WTC11 (cell line): ENCODE measurements around the gene CADM3. TPM values are rescaled to one million over a fixed set of nuclear protein-coding genes. Genes with fewer than 3 reads are reported as not detected.

ENCODE experiments used
- ATAC-seq: fragments of 200-7000 bp; cut with Tn5 transposase; 2 replicates; pipeline ENCODE4 v1.10.0; 2021; ENCODE audit warnings: mild to moderate bottlenecking, moderate library complexity
- CTCF ChIA-PET: fragments of 300-600 bp; sonication (Branson Sonifier 250); formaldehyde crosslinking; loops from one replicate; lab custom pipeline; 2021; ENCODE audit warnings: antibody characterized with exemption; lab: Charles Lee
- POLR2A ChIA-PET: fragments of 350-600 bp; sonication (Branson Sonifier 250); formaldehyde crosslinking; loops from one replicate; lab custom pipeline; 2021; ENCODE audit warnings: antibody characterized with exemption; lab: Charles Lee
- DNase-seq: peaks from one replicate; pipeline ENCODE4 v3.0.0; 2021; ENCODE audit warnings: low spot score
- H3K27ac Mint-ChIP-seq: 2 replicates; pipeline ENCODE4 v1.8.0; 2021; ENCODE audit warnings: mixed read lengths
- H3K27me3 Mint-ChIP-seq: 2 replicates; pipeline ENCODE4 v1.8.0; 2021; ENCODE audit warnings: low read depth, mild to moderate bottlenecking, moderate library complexity, mixed read lengths
- H3K36me3 Mint-ChIP-seq: 2 replicates; pipeline ENCODE4 v1.8.0; 2021; ENCODE audit warnings: mixed read lengths
- H3K4me1 Mint-ChIP-seq: 2 replicates; pipeline ENCODE4 v1.8.0; 2022; ENCODE audit warnings: mixed read lengths
- H3K4me3 Mint-ChIP-seq: 2 replicates; pipeline ENCODE4 v1.8.0; 2021; ENCODE audit warnings: mild to moderate bottlenecking, moderate library complexity, mixed read lengths
- H3K9me3 Mint-ChIP-seq: 2 replicates; pipeline ENCODE4 v1.8.0; 2021; ENCODE audit warnings: mixed read lengths
- ELF4 ChIP-seq: sonication (generic); formaldehyde crosslinking; IDR thresholded peaks from 2 replicates; pipeline ENCODE4 v1.8.1; 2022; ENCODE audit warnings: low read depth, mild to moderate bottlenecking, moderate library complexity, missing genetic modification reagents
- ETV6 ChIP-seq: sonication (generic); formaldehyde crosslinking; IDR thresholded peaks from 2 replicates; pipeline ENCODE4 v1.8.1; 2022; ENCODE audit warnings: mild to moderate bottlenecking, missing genetic modification reagents
- GRHL2 ChIP-seq: fragments of 250-450 bp; sonication (Bioruptor Pico); IDR thresholded peaks from 2 replicates; pipeline ENCODE4 v1.8.0; 2022; ENCODE audit warnings: mild to moderate bottlenecking, moderate library complexity; ENCODE audit not compliant: insufficient replicate concordance, severe bottlenecking
- JUN ChIP-seq: sonication (generic); formaldehyde crosslinking; IDR thresholded peaks from 2 replicates; pipeline ENCODE4 v1.8.0; 2023; ENCODE audit warnings: mild to moderate bottlenecking, missing genetic modification reagents
- NFATC4 ChIP-seq: fragments of 250-450 bp; sonication (Bioruptor Pico); IDR thresholded peaks from 2 replicates; pipeline ENCODE4 v1.9.0; 2021; ENCODE audit warnings: mild to moderate bottlenecking
- SMAD3 ChIP-seq: sonication (generic); formaldehyde crosslinking; IDR thresholded peaks from 2 replicates; pipeline ENCODE4 v1.8.0; 2022; ENCODE audit warnings: missing genetic modification reagents, mild to moderate bottlenecking, borderline replicate concordance
- TCF7 ChIP-seq: sonication (generic); formaldehyde crosslinking; IDR thresholded peaks from 2 replicates; pipeline ENCODE4 v1.8.0; 2022; ENCODE audit warnings: mild to moderate bottlenecking, low read depth, missing genetic modification reagents, moderate library complexity
- TEAD4 ChIP-seq: sonication (generic); formaldehyde crosslinking; IDR thresholded peaks from 2 replicates; pipeline ENCODE4 v1.8.0; 2022; ENCODE audit warnings: mild to moderate bottlenecking, missing genetic modification reagents
- ZNF396 ChIP-seq: fragments of 250-450 bp; sonication (Bioruptor Pico); IDR thresholded peaks from 2 replicates; pipeline ENCODE4 v1.8.0; 2021; ENCODE audit warnings: mild to moderate bottlenecking, moderate library complexity, borderline replicate concordance
- ZNF423 ChIP-seq: fragments of 250-450 bp; sonication (Bioruptor Pico); IDR thresholded peaks from 2 replicates; pipeline ENCODE4 v2.1.2; 2022; ENCODE audit warnings: mild to moderate bottlenecking, moderate library complexity
- total RNA-seq: library from RNA; stranded (reverse); gene quantifications from 3 replicates; pipeline ENCODE4 v1.2.3, GENCODE V29; 2021
- TF ChIP-seq, protein P1 (sequence below): fragments of 200-600 bp; IDR thresholded peaks from 2 replicates; pipeline ENCODE4 v1.8.0; 2022; ENCODE audit warnings: antibody characterized with exemption
- TF ChIP-seq, protein P2 (sequence below): sonication (generic); formaldehyde crosslinking; IDR thresholded peaks from 2 replicates; pipeline ENCODE4 v1.8.1; 2022; ENCODE audit warnings: low read depth, mild to moderate bottlenecking, moderate library complexity, missing genetic modification reagents, borderline replicate concordance
- TF ChIP-seq, protein P3 (sequence below): sonication (generic); formaldehyde crosslinking; IDR thresholded peaks from 2 replicates; pipeline ENCODE4 v1.8.1; 2022; ENCODE audit warnings: mild to moderate bottlenecking, moderate library complexity, missing genetic modification reagents

Gene CADM3
- total RNA-seq, 1 experiment from 2014 or later = 5.1 TPM

DNA sequence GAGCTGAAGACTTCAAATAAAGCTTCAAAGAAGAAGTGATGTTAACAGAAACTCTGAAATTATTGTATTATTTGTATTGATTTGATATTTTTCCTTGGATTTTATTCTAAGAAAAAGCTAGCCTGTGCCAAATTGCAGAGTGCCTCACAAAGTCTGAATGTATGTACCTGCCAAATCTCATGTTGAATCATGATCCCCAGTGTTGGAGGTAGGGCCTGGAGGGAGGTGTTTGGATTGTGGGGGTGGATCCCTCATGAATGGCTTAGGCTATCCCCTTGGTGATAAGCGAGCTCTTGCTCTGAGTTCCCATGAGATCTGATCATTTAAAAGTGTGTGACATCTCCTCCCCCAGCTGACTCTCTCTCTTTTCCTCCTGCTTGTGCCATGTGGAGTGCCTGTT is 76.9 kb downstream of the CADM3 start:
- POLR2A ChIA-PET = no interaction called here

DNA sequence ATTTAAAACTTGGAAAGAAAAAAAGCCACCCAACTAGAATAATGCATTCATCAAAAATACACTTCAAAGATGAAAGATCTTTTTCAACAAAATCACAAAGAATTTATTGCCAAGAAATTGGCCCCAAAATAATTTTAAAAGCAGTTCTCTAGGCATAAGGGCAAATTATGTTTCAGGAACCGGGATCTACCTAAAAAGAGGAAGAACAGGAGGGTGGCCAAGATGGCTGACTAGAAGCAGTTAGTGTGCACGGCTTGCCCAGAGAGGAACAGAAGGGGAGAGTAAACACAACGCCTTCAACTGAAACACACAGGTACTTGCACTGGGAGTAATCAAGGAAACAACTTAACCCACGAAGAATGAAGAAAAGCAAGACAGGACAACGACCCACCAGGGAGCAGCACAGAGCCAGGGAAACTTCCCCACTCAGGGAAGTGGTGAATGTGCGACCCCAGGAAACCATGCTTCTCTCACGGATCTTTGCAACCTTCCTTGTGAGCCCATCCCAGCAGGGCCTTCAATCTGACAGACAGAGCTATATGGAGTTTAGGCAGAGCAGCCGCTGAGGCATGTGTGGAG is 79.3 kb downstream of the CADM3 start:
- peaks cover 32% of the 10 kb centered on the region for H3K9me3 Mint-ChIP-seq
- H3K4me3 Mint-ChIP-seq = no peak overlapping the region
- no peaks in the 10 kb centered on the region; the same call in 1 of the 2 replicates for H3K27me3 Mint-ChIP-seq
- no peaks in the 10 kb centered on the region for H3K36me3 Mint-ChIP-seq
- peak; percentile 23 for DNase-seq
- peak; percentile 76 for ATAC-seq
- ChIA-PET CTCF (interaction anchor here (0.6 to 0.8 kb wide), 3 partner anchors 25 to 530 kb away, joined by 3 read pairs; partner anchors contain the start of gene DUSP23), POLR2A (no interaction called here)
- H3K4me1 Mint-ChIP-seq = 0 out of 2 replicates have a peak, but pooled peaks cover 2% of the 10 kb centered on the region
- TF ChIP-seq, protein P1, sequence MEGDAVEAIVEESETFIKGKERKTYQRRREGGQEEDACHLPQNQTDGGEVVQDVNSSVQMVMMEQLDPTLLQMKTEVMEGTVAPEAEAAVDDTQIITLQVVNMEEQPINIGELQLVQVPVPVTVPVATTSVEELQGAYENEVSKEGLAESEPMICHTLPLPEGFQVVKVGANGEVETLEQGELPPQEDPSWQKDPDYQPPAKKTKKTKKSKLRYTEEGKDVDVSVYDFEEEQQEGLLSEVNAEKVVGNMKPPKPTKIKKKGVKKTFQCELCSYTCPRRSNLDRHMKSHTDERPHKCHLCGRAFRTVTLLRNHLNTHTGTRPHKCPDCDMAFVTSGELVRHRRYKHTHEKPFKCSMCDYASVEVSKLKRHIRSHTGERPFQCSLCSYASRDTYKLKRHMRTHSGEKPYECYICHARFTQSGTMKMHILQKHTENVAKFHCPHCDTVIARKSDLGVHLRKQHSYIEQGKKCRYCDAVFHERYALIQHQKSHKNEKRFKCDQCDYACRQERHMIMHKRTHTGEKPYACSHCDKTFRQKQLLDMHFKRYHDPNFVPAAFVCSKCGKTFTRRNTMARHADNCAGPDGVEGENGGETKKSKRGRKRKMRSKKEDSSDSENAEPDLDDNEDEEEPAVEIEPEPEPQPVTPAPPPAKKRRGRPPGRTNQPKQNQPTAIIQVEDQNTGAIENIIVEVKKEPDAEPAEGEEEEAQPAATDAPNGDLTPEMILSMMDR = 0 out of 2 replicates have a peak, but pooled peaks have one; percentile 23
- TF ChIP-seq ZNF423 = no peak
- H3K27ac Mint-ChIP-seq = no peak overlapping the region; the same call in 1 of the 2 replicates

More for the DNA sequence above, 76.9 kb downstream of the CADM3 start:
- H3K27ac Mint-ChIP-seq = no peak overlapping the region
- ATAC-seq (no peak), DNase-seq (no peak)
- H3K27me3 Mint-ChIP-seq = no peaks in the 10 kb centered on the region
- no peak for TF ChIP-seq SMAD3 (CRISPR knock-in tag)
- no peak for TF ChIP-seq GRHL2 (CRISPR knock-in tag)
- TF ChIP-seq, protein P2, sequence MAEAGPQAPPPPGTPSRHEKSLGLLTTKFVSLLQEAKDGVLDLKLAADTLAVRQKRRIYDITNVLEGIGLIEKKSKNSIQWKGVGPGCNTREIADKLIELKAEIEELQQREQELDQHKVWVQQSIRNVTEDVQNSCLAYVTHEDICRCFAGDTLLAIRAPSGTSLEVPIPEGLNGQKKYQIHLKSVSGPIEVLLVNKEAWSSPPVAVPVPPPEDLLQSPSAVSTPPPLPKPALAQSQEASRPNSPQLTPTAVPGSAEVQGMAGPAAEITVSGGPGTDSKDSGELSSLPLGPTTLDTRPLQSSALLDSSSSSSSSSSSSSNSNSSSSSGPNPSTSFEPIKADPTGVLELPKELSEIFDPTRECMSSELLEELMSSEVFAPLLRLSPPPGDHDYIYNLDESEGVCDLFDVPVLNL (CRISPR knock-in tag) = no peak
- no peak for TF ChIP-seq NFATC4
- TF ChIP-seq ELF4 (CRISPR knock-in tag) = no peak
- TF ChIP-seq, protein P3, sequence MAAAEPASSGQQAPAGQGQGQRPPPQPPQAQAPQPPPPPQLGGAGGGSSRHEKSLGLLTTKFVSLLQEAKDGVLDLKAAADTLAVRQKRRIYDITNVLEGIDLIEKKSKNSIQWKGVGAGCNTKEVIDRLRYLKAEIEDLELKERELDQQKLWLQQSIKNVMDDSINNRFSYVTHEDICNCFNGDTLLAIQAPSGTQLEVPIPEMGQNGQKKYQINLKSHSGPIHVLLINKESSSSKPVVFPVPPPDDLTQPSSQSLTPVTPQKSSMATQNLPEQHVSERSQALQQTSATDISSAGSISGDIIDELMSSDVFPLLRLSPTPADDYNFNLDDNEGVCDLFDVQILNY (CRISPR knock-in tag) = no peak
- no peak for TF ChIP-seq TEAD4 (CRISPR knock-in tag)
- no peak for TF ChIP-seq TCF7 (CRISPR knock-in tag)
- TF ChIP-seq ETV6 (CRISPR knock-in tag) = no peak
- TF ChIP-seq JUN = no peak
- TF ChIP-seq ZNF396 (CRISPR knock-in tag) = no peak
- H3K4me3 Mint-ChIP-seq = no peak overlapping the region
- H3K36me3 Mint-ChIP-seq = no peaks in the 10 kb centered on the region
- H3K4me1 Mint-ChIP-seq = 0 out of 2 replicates have a peak, but pooled peaks cover 2% of the 10 kb centered on the region
- CTCF ChIA-PET = interaction anchor here (0.9 to 1.8 kb wide), 2 partner anchors 34 to 37 kb away, joined by 3 to 5 read pairs; no protein-coding TSS in a partner anchor
- H3K9me3 Mint-ChIP-seq = peaks cover 29% of the 10 kb centered on the region

Other genes with a start within 250 kb of the CADM3 start
- 0.11 TPM in 1 of 3 replicates, not detected in the others for gene PYHIN1, start 240.1 kb upstream of the CADM3 start, total RNA-seq
- gene IFI16, start 161.7 kb upstream of the CADM3 start, total RNA-seq = 2.0 to 3.2 TPM (median 2.9 TPM) in 3 replicates
- 1.1 to 1.6 TPM (median 1.4 TPM) in 3 replicates for gene AIM2, start 94.8 kb upstream of the CADM3 start, total RNA-seq
- gene ACKR1, start 33.3 kb downstream of the CADM3 start, total RNA-seq = 0.18 to 0.63 TPM (median 0.34 TPM) in 3 replicates
- gene FCER1A, start 130.7 kb downstream of the CADM3 start, total RNA-seq = not detected in 3 replicates